Lower leg skin (tissue), 4 donors: ENCODE data around the gene PQBP1. TPM values are rescaled to one million over a fixed set of nuclear protein-coding genes. Genes with fewer than 3 reads are reported as not detected.

Experiments used
- DNase-seq, 2 donors: peaks; one replicate each; pipeline ENCODE4 v3.0.0-alpha.2; 2019; ENCODE audit warnings: low spot score in 2 of 2
- H3K4me3 ChIP-seq: fragments of 200-600 bp; sonication (generic); 2 replicates; pipeline ENCODE4 v1.5.1; 2017; ENCODE audit warnings: mild to moderate bottlenecking, low read depth; ENCODE audit not compliant: poor library complexity, severe bottlenecking
- POLR2A ChIP-seq, 2 donors: fragments of 450-650 bp; IDR thresholded peaks; one replicate each; pipeline ENCODE4 v1.6.1; 2016 to 2017; ENCODE audit warnings: antibody characterized with exemption in 2 of 2, mild to moderate bottlenecking in 1 of 2, moderate library complexity in 1 of 2
- WGBS, 2 donors: methylation state at CpG; one replicate each; pipeline ENCODE4 v1.1.5; 2018; 5-methylcytosine and 5-hydroxymethylcytosine counted together
- intact Hi-C: fragments of 100-400 bp; cut with DNase I; formaldehyde crosslinking; loops from one replicate; pipeline ENCODE4 v1.15.0; 2023; ENCODE audit warnings: low total_unique reads
- total RNA-seq, 4 donors: library from RNA; depleted of rRNA; stranded (reverse); fragments of >200 nt; gene quantifications; one replicate each; pipeline ENCODE4 v1.1.0, GENCODE V29; 2016
- TF ChIP-seq, protein P1 (sequence below), 3 donors: fragments of 450-650 bp; IDR thresholded peaks; one replicate each; pipeline ENCODE4 v1.5.1; 2016; ENCODE audit warnings: antibody characterized with exemption in 3 of 3, mild to moderate bottlenecking in 3 of 3, moderate library complexity in 2 of 3

The PQBP1 gene
- total RNA-seq, 4 donors from 2014 or later: 68.0 to 88.6 (median 73.6) TPM

GRCh38 chrX:48934581-48935300 lies 37.0 kb downstream of the PQBP1 start:
- no peak overlapping the region for H3K4me3 ChIP-seq
- no peak for TF ChIP-seq POLR2A (IDR thresholded peaks at IDR 0.05)
- TF ChIP-seq, protein P1, sequence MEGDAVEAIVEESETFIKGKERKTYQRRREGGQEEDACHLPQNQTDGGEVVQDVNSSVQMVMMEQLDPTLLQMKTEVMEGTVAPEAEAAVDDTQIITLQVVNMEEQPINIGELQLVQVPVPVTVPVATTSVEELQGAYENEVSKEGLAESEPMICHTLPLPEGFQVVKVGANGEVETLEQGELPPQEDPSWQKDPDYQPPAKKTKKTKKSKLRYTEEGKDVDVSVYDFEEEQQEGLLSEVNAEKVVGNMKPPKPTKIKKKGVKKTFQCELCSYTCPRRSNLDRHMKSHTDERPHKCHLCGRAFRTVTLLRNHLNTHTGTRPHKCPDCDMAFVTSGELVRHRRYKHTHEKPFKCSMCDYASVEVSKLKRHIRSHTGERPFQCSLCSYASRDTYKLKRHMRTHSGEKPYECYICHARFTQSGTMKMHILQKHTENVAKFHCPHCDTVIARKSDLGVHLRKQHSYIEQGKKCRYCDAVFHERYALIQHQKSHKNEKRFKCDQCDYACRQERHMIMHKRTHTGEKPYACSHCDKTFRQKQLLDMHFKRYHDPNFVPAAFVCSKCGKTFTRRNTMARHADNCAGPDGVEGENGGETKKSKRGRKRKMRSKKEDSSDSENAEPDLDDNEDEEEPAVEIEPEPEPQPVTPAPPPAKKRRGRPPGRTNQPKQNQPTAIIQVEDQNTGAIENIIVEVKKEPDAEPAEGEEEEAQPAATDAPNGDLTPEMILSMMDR (IDR thresholded peaks at IDR 0.05): no peak
- intact Hi-C loops: no loop called here
- WGBS, 2 donors: 76 to 79% methylated on average over 5 to 7 of the region's 7 CpGs
- DNase-seq: no peak

- DNase-seq: no peak
- H3K4me3 ChIP-seq: no peak overlapping the region
- intact Hi-C loops: no loop called here
- 85 to 88% methylated on average over 1 of the region's 1 CpG for WGBS, 2 donors
- TF ChIP-seq, protein P1 (IDR thresholded peaks at IDR 0.05): no peak
- TF ChIP-seq POLR2A (IDR thresholded peaks at IDR 0.05): no peak
These were observed 37.6 kb downstream of the PQBP1 start for GRCh38 chrX:48935301-48935670.

DNA sequence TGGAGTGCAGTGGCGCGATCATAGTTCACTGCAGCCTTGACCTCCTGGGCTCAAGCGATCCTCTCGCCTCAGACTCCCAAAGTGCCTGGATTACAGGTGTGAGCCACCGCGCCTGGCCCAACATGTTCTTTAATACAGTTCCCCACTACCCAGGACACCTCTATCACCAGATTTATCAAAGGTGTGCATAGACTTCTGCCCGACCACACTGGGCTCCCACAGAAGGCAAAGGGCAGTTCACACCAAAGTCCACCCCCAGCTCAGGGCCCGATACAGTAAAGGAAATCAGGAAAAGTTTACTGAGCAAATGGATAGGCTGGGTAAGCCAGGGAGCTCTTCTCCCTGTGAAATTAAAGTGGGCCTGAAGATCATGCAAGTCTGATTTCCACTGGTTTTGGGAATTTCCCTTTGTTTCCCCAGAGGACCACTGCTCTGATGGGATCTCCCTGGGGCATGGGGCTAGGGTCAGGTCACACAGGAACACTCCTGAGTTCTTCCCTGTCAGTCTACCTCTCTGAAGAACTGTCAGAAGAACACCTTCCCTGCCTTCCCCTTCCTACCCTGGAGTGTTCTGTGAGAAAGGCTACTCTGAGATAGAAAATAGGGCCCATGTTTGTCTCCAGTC lies 38.8 kb downstream of the PQBP1 start:
- TF ChIP-seq, protein P1 (IDR thresholded peaks at IDR 0.05): no peak
- WGBS, 2 donors: 92 to 96% methylated on average over 7 to 8 of the region's 8 CpGs
- DNase-seq: no peak
- intact Hi-C loops: no loop called here
- no peak overlapping the region for H3K4me3 ChIP-seq

DNA sequence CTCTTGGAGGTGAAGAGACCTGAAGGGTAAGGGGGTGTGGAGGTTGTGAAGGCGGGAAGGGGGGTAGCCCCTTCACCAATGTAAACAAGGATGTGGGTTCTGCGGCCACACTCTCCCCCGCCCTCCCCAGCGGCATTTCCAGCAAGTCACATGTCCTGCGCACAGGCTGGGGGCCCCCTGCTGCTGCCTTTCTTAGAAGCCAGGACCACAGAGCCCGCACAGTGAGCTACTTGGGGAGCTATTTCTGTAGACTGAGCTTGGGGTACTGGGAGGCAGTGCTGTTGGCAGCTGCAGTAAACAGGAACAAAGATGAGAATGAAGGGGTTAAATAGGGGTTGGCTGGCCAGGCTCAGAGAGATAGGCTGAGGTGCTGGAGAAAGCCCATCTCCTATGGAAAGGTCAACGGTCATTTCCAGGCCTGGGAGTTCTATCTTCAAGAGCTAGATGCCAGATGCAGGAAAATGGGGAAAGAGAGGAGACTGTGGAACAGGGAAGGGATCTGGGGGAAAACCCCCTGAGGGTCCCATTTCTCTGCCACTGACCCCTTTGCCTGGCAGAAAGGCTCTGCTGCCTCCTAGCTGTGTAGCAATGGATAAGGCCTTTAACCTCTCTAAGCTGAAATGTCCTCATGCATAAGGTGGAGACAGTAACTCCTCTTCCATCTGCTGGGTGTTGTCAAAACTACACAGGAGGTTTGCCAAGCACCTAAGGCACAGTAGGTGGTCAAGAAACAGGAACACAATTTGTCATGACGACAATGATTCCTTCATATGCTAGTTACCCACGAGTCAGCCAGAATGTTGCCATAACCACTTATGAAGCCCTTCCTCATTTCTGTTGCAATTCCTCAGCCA lies 39.6 kb downstream of the PQBP1 start:
- H3K4me3 ChIP-seq: no peak overlapping the region
- TF ChIP-seq, protein P1 (IDR thresholded peaks at IDR 0.05): no peak
- no peak for TF ChIP-seq POLR2A (IDR thresholded peaks at IDR 0.05)
- DNase-seq: peak; percentile 20 to 91
- intact Hi-C loops: no loop called here
- 36 to 37% methylated on average over 9 of the region's 9 CpGs for WGBS, 2 donors

DNA sequence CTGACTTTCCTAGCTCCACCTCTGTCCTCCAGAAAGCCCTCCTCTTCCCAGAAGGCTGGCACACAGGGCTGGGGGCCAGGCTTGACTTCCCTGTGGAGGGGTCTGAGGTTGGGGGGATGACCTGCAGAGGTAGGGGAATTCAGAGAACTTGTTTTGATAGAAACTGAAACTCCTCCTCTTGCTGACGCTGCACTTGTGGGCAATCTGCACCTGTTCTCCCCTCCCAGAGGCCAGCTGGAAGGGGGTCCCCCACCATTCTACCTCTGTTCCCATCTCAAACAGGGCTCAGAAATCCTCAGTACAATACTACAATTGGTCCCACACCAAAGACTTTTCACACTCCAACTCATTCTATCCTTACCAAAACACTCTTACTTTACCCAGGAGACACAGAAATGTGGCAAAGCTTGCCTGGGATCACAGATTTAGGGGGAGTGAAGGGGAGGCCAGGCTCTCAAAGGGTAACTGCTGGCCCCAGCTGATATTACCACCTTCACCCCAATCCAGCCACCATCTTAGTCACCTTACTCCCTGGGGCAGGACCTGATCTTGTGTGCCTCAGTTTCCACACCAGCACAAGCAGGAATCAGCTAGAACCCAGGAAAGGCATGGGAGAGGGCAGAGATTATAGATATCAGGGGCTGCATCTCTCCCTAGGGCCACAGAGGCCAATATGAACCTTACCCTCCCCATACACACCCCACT lies 41.1 kb downstream of the PQBP1 start:
- TF ChIP-seq POLR2A (IDR thresholded peaks at IDR 0.05): no peak
- TF ChIP-seq, protein P1 (IDR thresholded peaks at IDR 0.05): no peak
- intact Hi-C loops: no loop called here
- WGBS, 2 donors: 69 to 94% methylated on average over 1 of the region's 1 CpG
- H3K4me3 ChIP-seq: no peak overlapping the region
- DNase-seq: no peak
